GM23338 (cell line): ENCODE data around the gene ARHGEF38. TPM values are rescaled to one million over a fixed set of nuclear protein-coding genes. Genes with fewer than 3 reads are reported as not detected.

Experiments used
- ATAC-seq: fragments of 200-7000 bp; cut with Tn5 transposase; 3 replicates; pipeline ENCODE4 v1.9.1; 2020
- DNase-seq: peaks from one replicate; pipeline ENCODE4 v3.0.0-alpha.2; 2015; ENCODE audit warnings: low spot score
- H2AFZ ChIP-seq: fragments of 200-600 bp; sonication (generic); 2 replicates; pipeline ENCODE4 v1.8.0; 2016; ENCODE audit warnings: antibody characterized with exemption, mild to moderate bottlenecking, moderate library complexity
- H3F3A ChIP-seq: fragments of 200-600 bp; sonication (generic); replicated peaks from 2 replicates; pipeline ENCODE4 v1.8.0; 2017; ENCODE audit warnings: antibody characterized with exemption, mixed run types, low read depth
- H3K27ac ChIP-seq: fragments of 200-600 bp; sonication (generic); 2 replicates; pipeline ENCODE4 v1.6.1; 2016; ENCODE audit warnings: low read depth
- H3K27me3 ChIP-seq: fragments of 200-600 bp; sonication (generic); 2 replicates; pipeline ENCODE4 v1.8.0; 2016; ENCODE audit warnings: mild to moderate bottlenecking, mixed run types, moderate library complexity; ENCODE audit not compliant: insufficient read depth
- H3K36me3 ChIP-seq: fragments of 200-600 bp; sonication (generic); 2 replicates; pipeline ENCODE4 v1.8.0; 2016; ENCODE audit warnings: mild to moderate bottlenecking; ENCODE audit not compliant: insufficient read depth
- H3K4me1 ChIP-seq: fragments of 200-600 bp; sonication (generic); 2 replicates; pipeline ENCODE4 v1.8.0; 2016; ENCODE audit warnings: mild to moderate bottlenecking, moderate library complexity; ENCODE audit not compliant: insufficient read depth
- H3K4me2 ChIP-seq: fragments of 200-600 bp; sonication (generic); 2 replicates; pipeline ENCODE4 v1.7.1; 2017; ENCODE audit warnings: mixed run types
- H3K4me3 ChIP-seq: fragments of 200-600 bp; sonication (generic); 2 replicates; pipeline ENCODE4 v1.6.1; 2016; ENCODE audit warnings: mixed run types
- H3K79me2 ChIP-seq: fragments of 200-600 bp; sonication (generic); replicated peaks from 2 replicates; pipeline ENCODE4 v1.8.0; 2017; ENCODE audit warnings: mild to moderate bottlenecking; ENCODE audit not compliant: insufficient read depth
- H3K9me2 ChIP-seq: fragments of 200-600 bp; sonication (generic); 2 replicates; pipeline ENCODE4 v1.8.0; 2017; ENCODE audit not compliant: insufficient read depth
- H4K20me1 ChIP-seq: fragments of 200-600 bp; sonication (generic); replicated peaks from 2 replicates; pipeline ENCODE4 v1.8.0; 2017; ENCODE audit warnings: mild to moderate bottlenecking; ENCODE audit not compliant: insufficient read depth
- H3K27ac Mint-ChIP-seq: 2 replicates; pipeline ENCODE4 v1.8.0; 2020; ENCODE audit warnings: inconsistent platforms, mild to moderate bottlenecking, moderate library complexity, mixed read lengths
- H3K27me3 Mint-ChIP-seq: 3 replicates; pipeline ENCODE4 v1.8.0; 2022; ENCODE audit warnings: low read depth, mild to moderate bottlenecking, moderate library complexity, mixed read lengths, inconsistent platforms; ENCODE audit not compliant: insufficient read depth, poor library complexity
- H3K36me3 Mint-ChIP-seq: 3 replicates; pipeline ENCODE4 v1.8.0; 2021; ENCODE audit warnings: low read depth, mild to moderate bottlenecking, inconsistent platforms, moderate library complexity, mixed read lengths
- H3K4me1 Mint-ChIP-seq: 3 replicates; pipeline ENCODE4 v1.8.0; 2020; ENCODE audit warnings: mild to moderate bottlenecking, inconsistent platforms, mixed read lengths
- H3K4me3 Mint-ChIP-seq: 3 replicates; pipeline ENCODE4 v1.8.0; 2021; ENCODE audit warnings: moderate library complexity, mild to moderate bottlenecking, inconsistent platforms, mixed read lengths
- H3K9me3 Mint-ChIP-seq: 3 replicates; pipeline ENCODE4 v1.8.0; 2020; ENCODE audit warnings: moderate library complexity, mild to moderate bottlenecking, inconsistent platforms, mixed read lengths
- CTCF ChIP-seq, 2 experiments: fragments of 200-600 bp in 1 of 2; sonication (generic) in 1 of 2; conservative IDR thresholded peaks; 2 replicates each; pipeline versions ENCODE4 v1.5.1 to v1.6.1; 2016 to 2017; ENCODE audit warnings: antibody characterized with exemption in 2 of 2, low read depth in 2 of 2, mild to moderate bottlenecking in 2 of 2, moderate library complexity in 1 of 2
- ETS1 ChIP-seq: IDR thresholded peaks from 2 replicates; pipeline ENCODE4 v1.6.1; 2016; ENCODE audit warnings: antibody characterized with exemption
- EZH2 ChIP-seq: fragments of 200-600 bp; sonication (generic); IDR thresholded peaks from one replicate; pipeline ENCODE4 v1.8.0; 2017; ENCODE audit warnings: antibody characterized with exemption, mild to moderate bottlenecking, low read depth; ENCODE audit not compliant: unreplicated experiment
- EZH2phosphoT487 ChIP-seq: fragments of 200-600 bp; sonication (generic); IDR thresholded peaks from one replicate; pipeline ENCODE4 v1.8.1; 2018; ENCODE audit warnings: antibody characterized with exemption; ENCODE audit not compliant: unreplicated experiment
- NANOG ChIP-seq: IDR thresholded peaks from 2 replicates; pipeline ENCODE4 v1.6.1; 2016; ENCODE audit warnings: antibody characterized with exemption, borderline replicate concordance
- POLR2AphosphoS5 ChIP-seq: IDR thresholded peaks from 2 replicates; pipeline ENCODE4 v1.6.1; 2016; ENCODE audit warnings: antibody characterized with exemption, low read depth
- ZNF331 ChIP-seq: fragments of 250-450 bp; sonication (Bioruptor Pico); IDR thresholded peaks from 2 replicates; pipeline ENCODE4 v1.5.0; 2020; ENCODE audit warnings: low read depth, mild to moderate bottlenecking, moderate library complexity
- ZNF462 ChIP-seq: fragments of 250-450 bp; sonication (Bioruptor Pico); IDR thresholded peaks from 2 replicates; pipeline ENCODE4 v1.5.0; 2020; ENCODE audit warnings: mild to moderate bottlenecking, moderate library complexity
- polyA plus RNA-seq: library from polyadenylated mRNA; unstranded; fragments of >200 nt; fragmentation: Nextera tagmentation; extraction: Ambion mirVana; gene quantifications from 2 replicates; pipeline ENCODE4 v1.2.1, GENCODE V29; 2016
- total RNA-seq: library from RNA; depleted of rRNA; stranded (reverse); fragments of >200 nt; shearing (Covaris generic); gene quantifications from 2 replicates; pipeline ENCODE4 v1.2.3, GENCODE V29; 2014

The ARHGEF38 gene
- total and polyA plus RNA-seq, 2 experiments from 2014 or later: 0.58 TPM; not detected in 1

- Mint-ChIP-seq H3K36me3 (no peaks in the 10 kb centered on the region), H3K27ac (no peak overlapping the region), H3K4me3 (no peak overlapping the region), H3K27me3 (no peaks in the 10 kb centered on the region), H3K4me1 (peaks cover 2% of the 10 kb centered on the region; the same call in 1 of the 3 replicates), H3K9me3 (no peaks in the 10 kb centered on the region)
- H3K79me2 ChIP-seq: no peaks in the 10 kb centered on the region
- H3K4me3 ChIP-seq: no peak overlapping the region
- no peak overlapping the region for H3K4me2 ChIP-seq
- H4K20me1 ChIP-seq: no peaks in the 10 kb centered on the region
- H3K27me3 ChIP-seq: no peaks in the 10 kb centered on the region
- H3F3A ChIP-seq: no peaks in the 10 kb centered on the region
- H3K4me1 ChIP-seq: no peaks in the 10 kb centered on the region; the same call in 1 of the 2 replicates
- TF ChIP-seq NANOG (no peak), ZNF462 (no peak), EZH2phosphoT487 (no peak), POLR2AphosphoS5 (no peak), ZNF331 (CRISPR knock-in tag) (no peak), EZH2 (no peak), CTCF (conservative IDR thresholded peaks at IDR 0.05; ENCODE audit: low read depth in 2 of 2) (no peak), ETS1 (no peak)
- no peak for ATAC-seq
- DNase-seq: no peak
- no peaks in the 10 kb centered on the region for H3K36me3 ChIP-seq
- H3K27ac ChIP-seq: no peak overlapping the region
- no peak overlapping the region for H2AFZ ChIP-seq
- no peaks in the 10 kb centered on the region for H3K9me2 ChIP-seq
These were observed 45.6 kb downstream of the ARHGEF38 start for GRCh38 chr4:105598052-105598451.
